Stimulated activated CD4-positive, alpha-beta T cell treated with anti-CD3 and anti-CD28 coated beads, Interleukin-1b, Interleukin-23, amount 100 ng/mL, for 4 hours (primary cell): ENCODE measurements around the gene DNAAF1.
"Not testable (repeated sequence)": the region's sequence is repeated elsewhere in the genome, so short reads cannot be mapped to it uniquely, and the experiment has no call there.

Source experiments
- DNase-seq, 2 donors: peaks; one replicate each; pipeline ENCODE4 v3.0.0-alpha.2; 2020; ENCODE audit warnings: low read depth in 2 of 2

Gene DNAAF1

GRCh38 chr16:84144859-84145639 is at the start of gene DNAAF1, which contains the start of gene HSDL1:
TSS of gene DNAAF1 (plus strand) at chr16:84145308. CDS start at chr16:84145441, 133 bp downstream.
TSS of gene HSDL1 (minus strand) at chr16:84145177. CDS start at chr16:84131321, 13,856 bp downstream.
- DNase-seq: peak; percentile 94

DNA sequence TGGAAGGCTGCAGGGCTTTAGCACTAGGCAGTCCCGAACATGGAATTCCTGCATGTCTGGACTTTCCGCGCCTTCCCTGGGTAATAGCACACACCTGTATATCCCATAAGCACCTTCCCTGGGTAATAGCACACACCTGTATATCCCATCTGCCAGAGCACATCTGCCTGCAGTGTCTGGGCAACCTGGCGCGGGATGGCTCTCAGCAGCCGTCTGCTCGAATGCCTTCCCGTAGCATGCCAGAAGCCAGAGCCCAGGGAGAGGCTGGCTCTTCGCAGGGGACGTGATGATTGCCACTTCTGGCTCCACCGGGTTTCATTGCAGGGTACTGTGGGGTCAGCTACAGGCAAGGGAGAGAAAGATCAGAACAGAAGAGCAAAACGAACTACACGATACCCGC is 49.6 kb upstream of the DNAAF1 start:
- no peak for DNase-seq

DNA sequence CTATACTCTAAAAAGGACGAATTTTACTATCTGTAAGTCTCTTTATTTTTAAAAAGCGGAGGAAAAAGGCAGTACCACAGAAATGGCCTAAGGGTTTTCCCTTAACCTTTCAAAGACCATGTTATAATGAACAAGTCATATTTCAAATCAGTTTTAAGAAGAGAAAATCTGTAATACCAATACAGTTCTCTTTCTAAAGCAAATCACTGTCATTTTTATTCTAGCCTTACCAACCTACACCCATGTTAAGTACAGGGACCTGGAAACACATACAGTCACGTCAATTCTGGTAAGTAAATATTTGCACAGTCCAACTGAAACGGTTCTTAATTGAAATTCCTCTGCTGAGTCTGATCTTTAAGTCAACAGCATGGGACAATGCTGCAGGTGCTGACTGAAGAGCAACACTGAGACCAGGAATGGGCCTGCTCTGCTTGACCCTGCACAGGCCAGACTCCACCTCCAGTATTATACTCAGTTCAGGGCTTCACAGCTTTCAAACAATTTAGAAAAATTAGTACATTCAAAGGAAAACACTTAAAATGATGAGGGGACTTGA is 48.6 kb upstream of the DNAAF1 start:
- DNase-seq: no peak

- DNase-seq: no peak
Observed at GRCh38 chr16:84098939-84099338, 46.2 kb upstream of the DNAAF1 start.

DNA sequence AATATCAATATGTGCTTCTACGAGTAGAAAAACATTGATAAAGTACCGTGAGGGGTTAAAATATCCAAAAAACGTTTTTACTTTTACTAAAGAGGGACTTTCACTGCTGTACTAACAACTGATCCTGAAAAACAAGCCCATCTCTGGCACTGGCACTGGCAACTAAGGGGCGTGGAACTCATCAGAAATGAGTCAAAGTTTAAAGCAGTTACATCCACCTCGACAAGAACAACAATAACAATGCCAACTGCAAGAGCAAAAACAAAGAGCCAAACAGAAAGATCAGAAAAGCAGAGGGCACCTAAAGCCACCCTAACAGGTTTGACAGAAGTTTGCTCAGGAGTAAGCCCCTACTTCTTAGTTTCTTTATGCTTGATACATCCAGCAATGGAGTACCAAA is 41.4 kb upstream of the DNAAF1 start:
- no peak for DNase-seq

DNA sequence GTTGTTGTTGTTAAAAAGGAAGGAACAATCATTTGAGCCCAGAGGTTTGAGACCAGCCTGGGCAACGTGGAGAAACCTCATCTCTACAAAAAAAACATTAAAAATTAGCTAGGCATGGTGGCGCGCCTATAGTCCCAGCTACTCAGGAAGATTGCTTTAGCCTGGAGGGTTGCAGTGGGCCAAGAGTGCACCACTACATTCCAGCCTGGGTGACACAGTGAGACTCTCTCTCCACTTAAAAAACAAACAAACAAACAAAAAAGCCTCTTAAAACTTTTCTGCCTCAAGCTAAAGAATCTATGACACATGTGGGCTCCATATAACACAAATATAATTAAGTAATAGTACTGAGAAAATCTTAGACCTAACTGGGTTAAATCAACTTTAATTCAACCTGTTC is 40.9 kb upstream of the DNAAF1 start:
- no peak for DNase-seq

DNA sequence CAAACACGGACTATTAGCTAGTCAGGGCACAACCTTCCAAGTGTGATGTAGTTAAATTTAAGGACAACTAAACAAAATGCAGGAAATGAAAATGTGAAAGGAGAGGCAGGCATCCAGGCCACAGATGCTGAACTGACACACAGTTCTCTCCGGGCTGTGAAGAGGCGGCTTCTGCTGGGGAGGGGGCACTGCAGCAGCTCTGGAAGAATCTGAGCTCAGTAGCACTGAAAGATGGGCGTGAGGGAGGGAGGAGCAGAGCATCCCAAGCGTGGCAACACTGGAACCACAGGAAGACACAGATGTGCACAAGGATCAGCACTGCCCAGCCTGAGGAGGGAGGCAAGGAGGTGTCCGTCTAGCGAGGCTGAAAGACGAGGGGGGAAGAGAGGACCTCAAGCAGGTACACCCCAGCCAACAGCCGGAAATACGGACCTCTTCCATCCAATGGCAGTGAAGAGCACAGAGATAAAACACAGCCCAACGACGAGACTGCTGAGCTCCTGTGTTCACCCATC is 39.8 kb upstream of the DNAAF1 start:
- DNase-seq: no peak

- no peak for DNase-seq
Observed at GRCh38 chr16:84105948-84106740, 39.0 kb upstream of the DNAAF1 start.

DNA sequence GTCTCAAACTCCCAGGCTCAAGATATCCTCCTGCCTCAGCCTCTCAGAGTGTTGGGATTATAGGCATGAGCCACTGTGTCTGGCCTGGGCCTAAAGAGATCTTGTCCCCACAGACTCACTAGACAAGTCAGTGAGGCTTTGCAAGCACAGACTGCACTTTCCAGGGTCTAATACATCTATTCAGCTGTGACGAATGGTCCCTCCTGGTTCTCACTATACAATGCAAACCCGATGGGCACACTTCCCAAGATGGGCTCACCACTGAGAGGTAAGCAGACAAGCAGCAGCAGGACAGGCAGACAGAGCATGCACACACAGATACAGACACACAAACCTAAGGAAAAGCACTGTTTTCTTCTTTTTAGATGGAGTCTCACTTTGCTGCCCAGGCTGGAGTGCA is 37.2 kb upstream of the DNAAF1 start:
- DNase-seq: no peak

DNA sequence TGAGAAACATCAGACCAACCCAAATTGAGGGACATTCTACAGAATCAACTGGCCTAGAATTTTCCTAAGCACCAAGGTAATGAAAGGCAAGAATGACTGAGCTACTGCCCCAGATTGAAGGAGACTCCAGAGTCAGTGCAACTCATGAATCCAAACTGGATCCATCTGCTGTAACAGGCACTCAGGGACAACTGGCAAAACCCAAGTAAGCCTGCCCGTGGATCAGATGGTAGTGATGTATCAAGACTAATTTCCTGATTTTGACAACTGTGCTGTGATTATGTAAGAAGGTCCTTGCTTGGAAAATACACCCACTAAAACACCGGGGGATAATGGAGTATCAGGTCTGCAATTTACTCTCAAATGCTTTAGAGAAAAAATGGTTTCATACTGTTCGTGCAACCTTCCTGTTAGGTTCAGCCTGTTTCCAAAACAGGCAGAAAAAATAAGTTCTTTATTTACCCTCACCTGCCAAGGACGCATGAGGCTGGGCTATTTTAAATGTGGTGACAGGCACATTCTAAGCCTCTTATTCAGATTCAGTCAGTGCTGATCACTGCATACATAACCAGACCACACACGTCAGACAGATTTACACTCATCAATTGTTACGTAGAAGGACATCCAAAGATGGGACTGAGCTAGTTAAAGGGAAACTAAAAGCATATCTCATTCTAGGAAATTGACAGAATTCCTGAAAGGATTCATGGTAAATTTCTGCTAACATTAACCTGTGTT is 35.3 kb upstream of the DNAAF1 start:
- DNase-seq: no peak

- no peak for DNase-seq
Observed at GRCh38 chr16:84110527-84110926, 34.6 kb upstream of the DNAAF1 start.

DNA sequence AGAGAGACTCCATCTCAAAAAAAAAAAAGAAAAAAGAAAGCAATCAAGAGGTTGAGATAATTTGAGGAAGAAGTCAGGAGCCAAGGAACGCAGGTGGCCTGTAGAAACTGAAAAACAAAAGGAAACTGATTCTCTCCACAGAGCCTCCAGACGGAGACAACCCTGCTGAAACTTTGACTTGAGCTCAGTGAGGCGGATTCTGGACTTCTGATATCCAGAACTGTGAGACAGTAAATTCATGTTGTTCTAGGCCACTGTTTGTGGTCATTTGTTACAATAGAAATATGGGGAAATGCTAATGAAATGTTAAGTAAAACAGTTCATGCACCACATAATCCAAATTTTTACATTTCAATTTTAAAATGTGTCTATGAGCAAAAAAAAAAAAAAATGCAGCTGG is 33.6 kb upstream of the DNAAF1 start:
- no peak for DNase-seq

- DNase-seq: not testable (repeated sequence)
Observed at GRCh38 chr16:84111949-84112348, 33.2 kb upstream of the DNAAF1 start.

GRCh38 chr16:84115919-84116719 is 29.0 kb upstream of the DNAAF1 start:
- peak in 1 of 2 donors; percentile 38 for DNase-seq

DNA sequence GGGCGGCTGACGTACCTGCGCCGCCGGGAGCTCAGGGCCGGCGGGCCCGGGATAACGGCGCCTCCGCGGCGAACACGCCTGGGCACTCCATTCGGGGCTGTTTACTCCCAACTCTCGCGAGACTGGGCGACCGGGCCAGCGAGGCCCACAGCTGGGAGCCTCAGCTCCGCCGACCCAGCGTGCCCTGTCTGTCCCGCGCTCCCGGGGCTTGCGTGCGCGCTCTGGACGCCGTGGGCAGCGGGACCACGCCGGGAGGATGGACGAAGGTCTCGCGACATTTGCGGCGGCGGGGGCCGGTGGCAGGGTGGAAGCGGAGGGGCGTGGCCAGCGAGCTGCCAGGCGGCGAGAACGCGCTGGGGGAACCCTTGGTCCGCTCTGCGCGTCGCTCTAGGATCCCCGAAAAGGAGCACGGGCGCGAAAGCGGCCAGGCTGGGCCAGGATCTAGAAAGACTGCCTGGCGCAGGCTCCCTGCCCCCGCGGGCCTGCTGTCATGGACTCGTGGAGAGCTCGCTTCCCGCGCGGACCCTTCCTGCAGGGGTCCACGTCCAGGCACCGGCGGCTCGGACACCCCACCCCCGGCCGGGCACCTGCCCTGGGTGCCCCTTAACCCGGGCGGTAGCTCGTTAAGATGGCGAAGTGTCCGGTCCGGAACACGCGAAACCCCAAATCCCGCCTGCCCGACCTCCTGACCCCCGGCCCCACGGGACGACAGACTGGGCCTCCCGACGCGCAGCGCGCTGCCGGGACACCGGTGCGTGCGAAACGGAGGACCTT is 28.2 kb upstream of the DNAAF1 start, which contains the start of gene MBTPS1:
MBTPS1 (minus strand) TSS at position 223 of the 774 bp plus-strand sequence. CDS start 15,159 bp downstream, outside the sequence.
- DNase-seq: peak; percentile 96 to 98

DNA sequence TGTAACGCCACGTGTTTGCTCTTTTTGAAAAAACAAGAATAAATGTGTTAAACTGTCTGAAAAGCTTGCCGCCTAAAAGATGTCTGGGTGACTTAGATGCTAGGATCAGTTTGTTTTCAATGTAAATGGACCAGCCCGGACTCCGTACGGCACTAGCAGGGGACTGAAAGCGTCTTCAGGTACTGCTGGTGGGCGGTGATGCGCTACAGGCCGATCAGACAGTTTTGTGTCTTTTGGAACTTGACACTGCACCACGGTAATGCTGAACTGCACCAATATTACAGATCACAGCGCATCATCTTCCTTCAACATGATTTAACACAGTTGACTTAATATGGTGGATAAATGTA is 27.6 kb upstream of the DNAAF1 start:
- peak in 1 of 2 donors; percentile 18 for DNase-seq

- DNase-seq: not testable (repeated sequence)
Observed at GRCh38 chr16:84118315-84118714, 26.8 kb upstream of the DNAAF1 start.

DNA sequence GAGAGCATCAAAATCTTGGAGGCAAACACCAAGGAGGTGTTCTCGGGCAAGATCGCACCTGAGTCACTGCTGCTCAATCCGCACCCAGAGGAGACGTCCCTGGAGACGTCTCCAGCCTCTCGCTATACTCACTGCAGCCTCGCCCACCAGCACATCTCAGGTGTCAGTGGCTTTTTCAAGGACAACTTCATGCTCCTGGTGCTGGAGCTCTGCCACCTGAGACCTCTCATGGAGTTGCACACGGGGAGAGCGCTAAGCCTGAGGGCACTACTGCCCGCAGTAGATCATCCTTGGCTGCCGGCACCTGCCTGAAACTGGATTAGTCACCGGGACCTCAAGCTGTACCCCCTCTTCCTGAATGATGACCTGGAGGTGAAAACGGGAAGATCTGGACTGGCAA is 25.7 kb upstream of the DNAAF1 start:
- DNase-seq: no peak

DNA sequence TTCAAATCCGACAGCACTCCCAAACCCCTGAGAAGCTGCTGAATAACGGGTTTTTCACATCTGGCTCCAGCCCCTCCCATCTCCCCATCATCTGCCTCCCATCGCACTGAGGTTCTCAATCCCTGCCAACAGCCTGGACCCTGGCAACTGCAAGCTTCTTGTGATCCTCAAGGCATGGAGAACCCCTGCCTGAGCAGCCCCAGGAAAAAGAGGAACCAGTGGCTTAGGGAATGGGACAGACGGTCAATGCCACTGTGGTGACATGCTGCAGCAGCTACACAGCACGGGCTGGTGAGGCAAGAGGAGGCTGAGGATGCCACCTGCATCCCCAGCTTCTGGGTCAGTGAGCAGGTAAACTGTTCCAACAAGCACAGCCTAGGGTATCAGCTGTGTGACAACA is 25.1 kb upstream of the DNAAF1 start:
- DNase-seq: no peak

- DNase-seq: no peak
Observed at GRCh38 chr16:84121007-84121406, 24.1 kb upstream of the DNAAF1 start.
